Type B pancreatic cell (in vitro differentiated cells): ENCODE measurements around the gene CASTOR1. TPM values are rescaled to one million over a fixed set of nuclear protein-coding genes. Genes with fewer than 3 reads are reported as not detected.
A peak's percentile ranks its signal among the peaks of the same experiment; 100 is the strongest.

ENCODE experiments used
- DNase-seq: peaks from one replicate; pipeline ENCODE4 v3.0.0; 2021; ENCODE audit warnings: mixed read lengths; ENCODE audit not compliant: unreplicated experiment; ENCODE audit errors: extremely low spot score
- H3K27ac Mint-ChIP-seq: 2 replicates; pipeline ENCODE4 v1.8.0; 2021; ENCODE audit warnings: mild to moderate bottlenecking, mixed read lengths
- H3K27me3 Mint-ChIP-seq: 2 replicates; pipeline ENCODE4 v1.8.0; 2021; ENCODE audit warnings: mixed read lengths
- H3K36me3 Mint-ChIP-seq: 2 replicates; pipeline ENCODE4 v1.8.0; 2021; ENCODE audit warnings: mixed read lengths
- H3K4me1 Mint-ChIP-seq: one replicate; pipeline ENCODE4 v1.8.0; 2021; ENCODE audit warnings: mixed read lengths; ENCODE audit not compliant: unreplicated experiment
- H3K4me3 Mint-ChIP-seq: 2 replicates; pipeline ENCODE4 v1.8.0; 2021; ENCODE audit warnings: mild to moderate bottlenecking, mixed read lengths
- H3K9me3 Mint-ChIP-seq: 2 replicates; pipeline ENCODE4 v1.8.0; 2021; ENCODE audit warnings: mixed read lengths
- CTCF ChIP-seq: fragments of 200-600 bp; sonication (generic); conservative IDR thresholded peaks from 2 replicates; pipeline ENCODE4 v1.5.0; 2021; ENCODE audit warnings: antibody characterized with exemption, mild to moderate bottlenecking
- total RNA-seq: library from RNA; stranded (reverse); gene quantifications from 2 replicates; pipeline ENCODE4 v1.2.1, GENCODE V29; 2021; ENCODE audit warnings: low replicate concordance

The CASTOR1 gene
- total RNA-seq, 1 donor from 2014 or later = 11.4 TPM

- no peak for DNase-seq
- no peak overlapping the region for H3K4me3 Mint-ChIP-seq
- H3K27me3 Mint-ChIP-seq = no peaks in the 10 kb centered on the region
- peaks cover 9% of the 10 kb centered on the region for H3K4me1 Mint-ChIP-seq
- no peaks in the 10 kb centered on the region for H3K9me3 Mint-ChIP-seq
- no peak overlapping the region for H3K27ac Mint-ChIP-seq
- H3K36me3 Mint-ChIP-seq = peaks cover 11% of the 10 kb centered on the region
- TF ChIP-seq CTCF = no peak
Measured at GRCh38 chr22:30292069-30292970, 3.0 kb upstream of the CASTOR1 start.

- peaks cover 11% of the 10 kb centered on the region for H3K36me3 Mint-ChIP-seq
- TF ChIP-seq CTCF = no peak
- H3K4me3 Mint-ChIP-seq = no peak overlapping the region
- no peaks in the 10 kb centered on the region for H3K27me3 Mint-ChIP-seq
- no peaks in the 10 kb centered on the region for H3K9me3 Mint-ChIP-seq
- DNase-seq = peak; percentile 69
- H3K4me1 Mint-ChIP-seq = peaks cover 9% of the 10 kb centered on the region
- no peak overlapping the region for H3K27ac Mint-ChIP-seq
Measured at GRCh38 chr22:30291058-30291892, 2.0 kb upstream of the CASTOR1 start.

GRCh38 chr22:30290342-30291057, 1.2 kb upstream of the CASTOR1 start:
- peaks cover 9% of the 10 kb centered on the region for H3K4me1 Mint-ChIP-seq
- peak overlapping the region; percentile 66 for H3K27ac Mint-ChIP-seq
- peaks cover 11% of the 10 kb centered on the region for H3K36me3 Mint-ChIP-seq
- H3K4me3 Mint-ChIP-seq = peak overlapping the region; percentile 87
- H3K27me3 Mint-ChIP-seq = no peaks in the 10 kb centered on the region
- TF ChIP-seq CTCF = no peak
- H3K9me3 Mint-ChIP-seq = no peaks in the 10 kb centered on the region
- DNase-seq = no peak

GRCh38 chr22:30289980-30290313, 642 bp upstream of the CASTOR1 start:
- no peaks in the 10 kb centered on the region for H3K27me3 Mint-ChIP-seq
- H3K27ac Mint-ChIP-seq = peak overlapping the region; percentile 66
- H3K36me3 Mint-ChIP-seq = peaks cover 11% of the 10 kb centered on the region
- H3K9me3 Mint-ChIP-seq = no peaks in the 10 kb centered on the region
- H3K4me3 Mint-ChIP-seq = peak overlapping the region; percentile 87
- no peak for TF ChIP-seq CTCF
- DNase-seq = peak; percentile 69
- H3K4me1 Mint-ChIP-seq = peaks cover 9% of the 10 kb centered on the region

- TF ChIP-seq CTCF = no peak
- Mint-ChIP-seq H3K36me3 (peaks cover 7% of the 10 kb centered on the region), H3K9me3 (no peaks in the 10 kb centered on the region), H3K27me3 (no peaks in the 10 kb centered on the region), H3K27ac (peak overlapping the region; percentile 90), H3K4me3 (peak overlapping the region; percentile 87), H3K4me1 (peaks cover 9% of the 10 kb centered on the region)
- DNase-seq = no peak
Measured at GRCh38 chr22:30288419-30289140, 725 bp downstream of the CASTOR1 start.
